ENCODE measurements around the gene ATPAF2.

ATPAF2 gene

GRCh38 chr17:17985153-17985552 lies 53.8 kb downstream of the ATPAF2 start:
- no peak for DNase-seq (ENCODE audit: low spot score)

GRCh38 chr17:17983776-17984175 lies 55.2 kb downstream of the ATPAF2 start:
- no peak for DNase-seq (ENCODE audit: low spot score)

GRCh38 chr17:17983376-17983775 lies 55.6 kb downstream of the ATPAF2 start:
- DNase-seq (ENCODE audit: low spot score): no peak

GRCh38 chr17:17982801-17983200 lies 56.2 kb downstream of the ATPAF2 start:
- no peak for DNase-seq (ENCODE audit: low spot score)

GRCh38 chr17:17981330-17981729 lies 57.6 kb downstream of the ATPAF2 start:
- DNase-seq (ENCODE audit: low spot score): no peak

- no peak for DNase-seq (ENCODE audit: low spot score)
Measured at GRCh38 chr17:17979778-17980177, 59.2 kb downstream of the ATPAF2 start.

GRCh38 chr17:17978481-17979424 lies 60.2 kb downstream of the ATPAF2 start:
- no peak for DNase-seq (ENCODE audit: low spot score)

- DNase-seq (ENCODE audit: low spot score): no peak
Measured at GRCh38 chr17:17976931-17977570, 61.9 kb downstream of the ATPAF2 start.

- no peak for DNase-seq (ENCODE audit: low spot score)
Measured at GRCh38 chr17:17975436-17975835, 63.5 kb downstream of the ATPAF2 start.

GRCh38 chr17:17972952-17973254 lies 66.1 kb downstream of the ATPAF2 start:
- no peak for DNase-seq (ENCODE audit: low spot score)

GRCh38 chr17:17972126-17972951 lies 66.6 kb downstream of the ATPAF2 start, which contains the start of the genes DRC3 and TOM1L2:
DRC3 (plus strand) TSS chr17:17972862; CDS start chr17:17977599, 4,737 bp downstream.
TOM1L2 (minus strand) TSS chr17:17972400; CDS start chr17:17972313, 87 bp downstream.
- DNase-seq (ENCODE audit: low spot score): peak; percentile 100

GRCh38 chr17:17971431-17972125 lies 67.4 kb downstream of the ATPAF2 start:
- DNase-seq (ENCODE audit: low spot score): no peak

- DNase-seq (ENCODE audit: low spot score): no peak
Measured at GRCh38 chr17:17970699-17971430, 68.1 kb downstream of the ATPAF2 start.

Data from globus pallidus (tissue), 1 donor.